ENCODE results near the gene SH3D19. TPM values are rescaled to one million over a fixed set of nuclear protein-coding genes. Genes with fewer than 3 reads are reported as not detected.

SH3D19 gene
- polyA plus RNA-seq, 2 of the 4 experiments (the other 2 are of a cell fraction): 15.3 to 22.9 TPM

DNA sequence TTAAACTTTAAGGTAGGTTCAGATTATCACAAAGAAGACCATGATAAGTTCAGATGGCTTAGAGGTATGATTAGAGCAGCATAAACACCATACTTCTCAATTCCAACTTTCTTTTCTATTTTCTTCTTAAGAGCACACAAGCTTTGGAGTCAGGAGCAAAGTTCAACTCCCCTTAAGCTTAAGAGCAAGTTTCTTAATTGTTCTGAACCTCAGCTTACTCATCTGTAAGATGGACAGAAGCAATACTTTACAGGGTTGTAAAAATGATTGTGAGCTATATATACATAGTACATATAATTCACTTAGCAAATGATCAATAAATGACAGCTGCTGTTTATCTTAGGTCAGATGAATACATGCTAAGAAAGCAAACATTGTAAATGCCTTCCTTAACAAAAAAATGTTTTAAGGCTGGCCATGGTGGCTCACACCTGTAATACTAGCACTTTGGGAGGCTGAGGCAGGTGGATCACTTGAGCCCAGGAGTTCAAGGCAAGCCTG is 250.9 kb downstream of the SH3D19 start:
- POLR2A ChIA-PET: interaction anchor here (0.6 kb wide), 1 partner anchor 16 kb away, joined by 3 read pairs; no protein-coding TSS in a partner anchor
- Histone ChIP-seq H3K27ac (no peak overlapping the region), H3K4me3 (no peak overlapping the region), H3K9me3 (no peaks in the 10 kb centered on the region), H3K4me2 (no peak overlapping the region), H3K4me1 (no peaks in the 10 kb centered on the region)
- DNase-seq (ENCODE audit: low read depth in 1 of 2, low spot score in 1 of 2) (no peak), FAIRE-seq (no peak), ATAC-seq (no peak)
- CTCF ChIA-PET: interaction anchor here (0.5 to 0.8 kb wide), 2 partner anchors 10 to 1572 kb away, joined by 3 to 4 read pairs; no protein-coding TSS in a partner anchor
- TF ChIP-seq SMC3 (IDR thresholded peaks at IDR 0.05) (no peak), RARB (CRISPR knock-in tag; IDR thresholded peaks at IDR 0.05) (no peak), ATOH8 (CRISPR knock-in tag; IDR thresholded peaks at IDR 0.05; ENCODE audit: low read depth) (no peak), TFCP2L1 (CRISPR knock-in tag; IDR thresholded peaks at IDR 0.05) (no peak), ELK1 (IDR thresholded peaks at IDR 0.05; ENCODE audit: low read depth, low read length) (no peak), FOXS1 (CRISPR knock-in tag; IDR thresholded peaks at IDR 0.05) (no peak), HDAC2 (IDR thresholded peaks at IDR 0.05) (no peak), JUNB (IDR thresholded peaks at IDR 0.05) (no peak), NFE2L2 (conservative IDR thresholded peaks at IDR 0.05; ENCODE audit: low read length) (no peak), CEBPB (IDR thresholded peaks at IDR 0.05) (no peak)

Small RNA genes within 50 kb of the gene (small RNA-seq; reads per million reads assigned to genes)
- 0 reads per million in 6 experiments for gene AC104819.2
- 0 reads per million in 6 experiments for gene RNU6-1282P
- gene SNORD73A: 0 reads per million in 6 experiments
- gene SNORD73B: 0 to 5.7 (median 0) reads per million in 6 experiments

Other genes with a start within 250 kb of the SH3D19 start
- 2,957 and 3,002 TPM in 2 replicates for gene RPS3A, start 226.0 kb downstream of the SH3D19 start, polyA plus RNA-seq (2011; rRNA removed)
- gene RPS3A, start 226.0 kb downstream of the SH3D19 start, polyA plus RNA-seq (2017; fragmentation: RNase III; extraction: RNeasy Plus Mini Kit Qiagen cat#74134 plus additional on column Dnase treatment): 2,183 to 2,252 TPM (median 2,201 TPM) in 3 replicates
- not detected in 2 replicates for gene PRSS48, start 48.4 kb downstream of the SH3D19 start, polyA plus RNA-seq (2011; rRNA removed)
- gene PRSS48, start 48.4 kb downstream of the SH3D19 start, polyA plus RNA-seq (2017; fragmentation: RNase III; extraction: RNeasy Plus Mini Kit Qiagen cat#74134 plus additional on column Dnase treatment): not detected in 3 replicates
- gene FHIP1A, start 83.6 kb upstream of the SH3D19 start, polyA plus RNA-seq (2011; rRNA removed): 0.09 and 0.13 TPM in 2 replicates
- gene FHIP1A, start 83.6 kb upstream of the SH3D19 start, polyA plus RNA-seq (2017; fragmentation: RNase III; extraction: RNeasy Plus Mini Kit Qiagen cat#74134 plus additional on column Dnase treatment): 0.09 to 0.11 TPM (median 0.09 TPM) in 3 replicates

All from A549 (cell line).